HG03095 (cell line): ENCODE data around the gene HERC6.
"Not testable (repeated sequence)": the region's sequence is repeated elsewhere in the genome, so short reads cannot be mapped to it uniquely, and the experiment has no call there.

Source experiments
- ATAC-seq: cut with Tn5 transposase; IDR thresholded peaks from one replicate; pipeline ENCODE4 v1.9.1; 2021; ENCODE audit warnings: moderate library complexity; ENCODE audit not compliant: unreplicated experiment

Gene HERC6

GRCh38 chr4:88443486-88443885 lies 64.8 kb downstream of the HERC6 start:
- ATAC-seq, result no peak

DNA sequence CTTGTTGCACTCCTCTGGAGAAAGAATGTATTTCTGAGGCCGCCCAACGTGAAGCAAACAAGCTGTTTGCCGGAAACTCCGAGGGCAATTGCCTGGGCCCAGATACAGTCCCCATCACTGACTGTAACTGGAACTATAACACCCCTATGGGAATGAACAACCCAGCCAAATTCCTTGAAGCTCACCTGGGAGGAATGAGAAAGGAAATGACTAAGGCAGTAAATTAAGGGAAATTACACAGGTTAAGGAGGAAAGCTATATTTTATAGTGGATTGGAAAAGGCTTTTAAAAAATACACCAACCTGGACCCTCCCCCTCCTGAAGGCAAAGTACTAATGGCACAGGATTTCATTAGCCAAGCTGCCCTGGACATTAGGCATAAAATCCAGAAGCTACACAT lies 66.6 kb downstream of the HERC6 start:
- no peak for ATAC-seq

GRCh38 chr4:88446124-88446523 lies 67.5 kb downstream of the HERC6 start:
- ATAC-seq, result no peak

DNA sequence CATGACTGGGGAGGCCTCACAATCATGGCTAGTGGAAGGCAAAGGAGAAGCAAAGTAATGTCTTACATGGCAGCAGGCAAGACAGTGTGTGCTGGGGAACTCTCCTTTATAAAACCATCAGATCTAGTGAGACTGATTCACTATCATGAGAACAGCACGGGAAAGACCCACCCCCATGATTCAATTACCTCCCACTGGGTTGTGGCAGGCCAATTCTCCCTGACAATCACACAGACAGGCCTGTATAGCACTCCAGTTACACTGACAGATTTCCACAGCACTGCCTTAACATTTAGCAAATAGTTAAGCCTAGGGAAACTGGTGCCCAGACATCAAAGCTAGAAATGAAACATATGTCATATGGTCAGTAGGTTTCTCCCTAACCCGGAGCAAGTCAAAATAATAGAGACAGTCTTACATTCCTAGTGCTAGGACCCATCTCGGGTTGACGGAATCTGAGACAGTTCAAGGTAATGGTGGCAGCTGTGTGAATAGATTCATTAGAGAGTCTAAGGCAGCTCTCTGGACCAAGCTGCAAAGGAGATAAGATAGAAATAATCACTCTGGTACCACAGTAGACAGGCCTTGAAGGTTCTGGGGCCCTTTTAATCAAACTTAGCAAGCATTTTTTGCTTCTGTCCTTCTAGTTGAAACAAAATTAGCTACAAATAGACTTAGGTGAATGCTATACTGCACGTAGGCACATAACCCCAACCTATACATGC lies 68.9 kb downstream of the HERC6 start:
- no peak for ATAC-seq

GRCh38 chr4:88448211-88448765 lies 69.6 kb downstream of the HERC6 start:
- ATAC-seq, result not testable (repeated sequence)

GRCh38 chr4:88448889-88449288 lies 70.2 kb downstream of the HERC6 start:
- no peak for ATAC-seq

DNA sequence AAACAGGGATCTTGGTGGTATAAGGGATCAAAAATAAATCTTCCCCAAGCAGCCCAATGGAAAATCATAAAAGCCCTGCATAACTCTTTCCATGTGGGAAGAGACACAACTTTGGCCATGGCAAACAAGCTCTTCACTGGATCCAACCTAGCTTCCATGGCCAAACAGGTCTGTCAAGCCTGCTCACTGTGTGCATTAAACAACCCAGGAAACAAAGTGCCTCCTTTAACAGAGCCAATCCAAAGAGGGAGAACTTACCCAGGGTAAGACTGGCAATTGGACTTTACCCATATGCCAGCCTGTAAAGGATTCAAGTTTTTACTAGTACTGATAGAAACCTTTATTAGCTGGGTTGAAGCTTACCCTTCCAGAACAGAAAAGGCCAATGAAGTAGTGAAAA lies 70.6 kb downstream of the HERC6 start:
- ATAC-seq, result no peak

DNA sequence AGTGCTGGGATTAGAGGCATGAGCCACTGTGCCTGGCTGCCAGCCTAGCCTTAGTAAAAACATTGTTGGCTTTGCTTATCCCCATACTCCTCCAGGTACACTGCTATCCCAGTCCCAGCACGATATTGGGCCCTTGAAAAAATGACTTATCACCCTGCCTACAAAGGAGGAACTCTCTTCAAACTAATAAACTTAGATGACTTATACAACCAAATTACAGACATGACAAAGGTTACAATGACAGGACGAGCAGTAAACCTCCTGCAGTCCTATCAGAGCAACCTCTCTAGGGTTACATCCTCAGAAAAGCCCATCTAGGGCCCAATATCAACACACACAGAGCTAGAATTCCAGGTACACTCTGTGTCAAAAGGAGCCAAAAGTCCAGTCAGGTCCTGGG lies 72.6 kb downstream of the HERC6 start:
- ATAC-seq, result no peak

GRCh38 chr4:88452912-88453311 lies 74.3 kb downstream of the HERC6 start:
- no peak for ATAC-seq

DNA sequence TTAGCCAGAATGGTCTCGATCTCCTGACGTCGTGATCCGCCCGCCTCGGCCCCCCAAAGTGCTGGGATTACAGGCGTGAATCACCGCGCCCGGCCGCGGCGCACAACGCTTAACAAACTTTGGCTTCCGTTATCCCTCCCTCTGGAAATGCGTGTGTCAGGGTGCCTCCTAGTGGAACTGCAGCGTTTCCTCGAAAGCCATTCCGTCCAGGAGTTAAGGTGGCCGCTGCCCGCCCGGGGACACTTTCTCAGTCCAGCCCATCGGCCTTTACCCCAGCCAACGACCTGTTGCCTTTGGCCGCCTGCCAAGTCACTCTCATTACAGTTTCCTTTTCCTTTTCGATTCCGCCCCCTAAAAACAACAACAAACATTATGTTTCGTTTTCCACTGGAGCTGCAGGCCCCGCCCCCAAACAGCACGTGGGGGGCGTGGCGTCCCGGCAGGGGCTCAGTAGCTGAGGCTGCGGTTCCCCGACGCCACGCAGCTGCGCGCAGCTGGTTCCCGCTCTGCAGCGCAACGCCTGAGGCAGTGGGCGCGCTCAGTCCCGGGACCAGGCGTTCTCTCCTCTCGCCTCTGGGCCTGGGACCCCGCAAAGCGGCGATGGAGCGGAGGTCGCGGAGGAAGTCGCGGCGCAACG lies 78.1 kb downstream of the HERC6 start, which contains the start of gene HERC5:
Gene HERC5 (plus strand): TSS at position 450 of the 637 bp plus-strand sequence. CDS start 151 bp downstream, at position 601.
- ATAC-seq, result peak; percentile 94

DNA sequence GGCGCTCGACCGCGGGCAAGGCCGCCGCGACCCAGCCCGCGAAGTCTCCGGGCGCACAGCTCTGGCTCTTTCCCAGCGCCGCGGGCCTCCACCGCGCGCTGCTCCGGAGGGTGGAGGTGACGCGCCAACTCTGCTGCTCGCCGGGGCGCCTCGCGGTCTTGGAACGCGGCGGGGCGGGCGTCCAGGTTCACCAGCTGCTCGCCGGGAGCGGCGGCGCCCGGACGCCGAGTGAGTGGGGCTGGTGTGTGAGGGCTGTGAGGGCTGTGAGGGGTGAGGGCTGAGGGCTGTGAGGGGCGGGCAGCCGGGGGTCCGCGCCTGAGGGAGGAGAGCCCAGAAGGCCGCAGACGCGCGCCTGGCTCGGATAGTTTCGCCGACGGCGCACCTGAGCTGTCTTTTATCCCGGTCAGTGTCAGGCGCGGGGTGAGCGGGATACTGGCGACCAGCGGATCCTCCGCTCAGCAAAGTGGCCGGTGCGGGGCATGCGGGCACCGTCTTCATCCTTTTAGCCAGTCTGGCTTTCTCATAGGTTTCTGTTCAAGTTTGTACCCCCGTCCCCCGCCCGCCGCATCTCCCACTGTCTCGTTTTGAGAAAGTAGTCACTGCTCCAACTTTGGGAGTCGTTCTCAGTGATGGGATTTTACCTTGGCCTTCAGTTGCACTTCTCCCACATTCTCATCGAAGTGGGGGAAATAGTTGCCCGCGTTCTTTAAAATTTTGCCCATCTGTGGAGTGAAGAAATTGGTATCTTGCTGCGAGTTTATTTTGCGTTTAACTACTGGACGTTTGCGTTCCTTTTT lies 78.9 kb downstream of the HERC6 start:
- peak; percentile 38 for ATAC-seq

GRCh38 chr4:88458104-88458740 lies 79.6 kb downstream of the HERC6 start:
- no peak for ATAC-seq

- no peak for ATAC-seq
These were observed 87.1 kb downstream of the HERC6 start for GRCh38 chr4:88465653-88466192.

- ATAC-seq, result no peak
These were observed 88.7 kb downstream of the HERC6 start for GRCh38 chr4:88467392-88467791.

GRCh38 chr4:88477229-88477860 lies 98.7 kb downstream of the HERC6 start:
- no peak for ATAC-seq

- no peak for ATAC-seq
These were observed 99.6 kb downstream of the HERC6 start for GRCh38 chr4:88478247-88478646.

DNA sequence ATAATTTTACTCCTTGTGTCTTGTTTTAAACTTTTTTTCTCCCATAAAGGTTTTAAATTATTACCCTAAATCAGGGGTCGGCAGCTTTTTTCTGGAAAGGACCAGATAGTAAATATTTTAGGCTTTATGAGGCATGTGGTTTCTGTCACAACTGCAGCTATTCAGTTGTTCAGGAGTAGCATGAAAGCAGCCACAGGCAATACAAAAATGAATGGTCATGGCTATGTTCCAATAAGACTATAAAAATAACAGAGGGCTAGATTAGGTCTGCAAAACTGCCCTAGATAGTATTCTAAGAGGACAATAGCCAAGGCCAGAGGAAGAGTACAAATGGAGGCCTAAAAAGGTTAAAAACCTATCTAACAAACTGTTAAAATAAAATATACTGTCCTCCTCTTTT lies 102.9 kb downstream of the HERC6 start:
- no peak for ATAC-seq

DNA sequence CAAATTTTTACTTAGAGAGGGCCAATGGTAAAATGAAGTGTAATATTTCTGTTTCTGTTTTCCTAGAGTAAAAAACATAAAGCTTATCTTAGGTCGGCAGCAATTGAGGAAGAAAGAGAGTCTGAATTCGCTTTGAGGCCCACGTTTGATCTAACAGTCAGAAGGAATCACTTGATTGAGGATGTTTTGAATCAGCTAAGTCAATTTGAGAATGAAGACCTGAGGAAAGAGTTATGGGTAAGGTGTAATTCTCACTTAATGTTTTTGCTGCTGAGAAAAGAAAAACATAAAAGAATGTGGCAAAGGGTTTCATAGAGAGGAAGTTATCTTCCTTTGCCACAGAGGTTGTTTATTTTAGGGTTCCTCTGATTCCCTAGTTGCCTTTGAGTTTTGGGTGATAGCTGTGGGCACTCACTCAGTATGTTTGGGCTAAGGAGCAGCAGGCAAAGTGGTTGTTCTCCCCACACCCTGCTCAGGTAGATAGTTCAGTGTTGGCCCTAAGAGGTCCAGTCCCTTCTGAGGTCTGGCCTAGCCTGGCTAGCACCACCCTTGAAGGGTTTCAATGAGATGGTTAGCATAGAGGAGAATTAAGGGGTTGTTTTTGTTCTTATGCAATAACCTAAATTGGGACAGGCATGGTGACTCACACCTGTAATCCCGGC lies 110.6 kb downstream of the HERC6 start:
- ATAC-seq, result no peak
